ENCODE results near the gene STX7.

The STX7 gene

GRCh38 chr6:132490478-132491204, 22.3 kb downstream of the STX7 start:
- no peaks in the 10 kb centered on the region for H3K9me3 ChIP-seq
- peaks cover 17% of the 10 kb centered on the region for H3K36me3 ChIP-seq
- peaks cover 33 to 34% of the 10 kb centered on the region in 2 experiments for H3K4me1 ChIP-seq (ENCODE audit: control insufficient read depth in 1 of 2, insufficient read depth in 1 of 2, low read depth in 1 of 2, low read length in 1 of 2)
- H3K27me3 ChIP-seq, result no peaks in the 10 kb centered on the region
- H3K27ac ChIP-seq, result peak overlapping the region; percentile 70
- TF ChIP-seq, protein P1, sequence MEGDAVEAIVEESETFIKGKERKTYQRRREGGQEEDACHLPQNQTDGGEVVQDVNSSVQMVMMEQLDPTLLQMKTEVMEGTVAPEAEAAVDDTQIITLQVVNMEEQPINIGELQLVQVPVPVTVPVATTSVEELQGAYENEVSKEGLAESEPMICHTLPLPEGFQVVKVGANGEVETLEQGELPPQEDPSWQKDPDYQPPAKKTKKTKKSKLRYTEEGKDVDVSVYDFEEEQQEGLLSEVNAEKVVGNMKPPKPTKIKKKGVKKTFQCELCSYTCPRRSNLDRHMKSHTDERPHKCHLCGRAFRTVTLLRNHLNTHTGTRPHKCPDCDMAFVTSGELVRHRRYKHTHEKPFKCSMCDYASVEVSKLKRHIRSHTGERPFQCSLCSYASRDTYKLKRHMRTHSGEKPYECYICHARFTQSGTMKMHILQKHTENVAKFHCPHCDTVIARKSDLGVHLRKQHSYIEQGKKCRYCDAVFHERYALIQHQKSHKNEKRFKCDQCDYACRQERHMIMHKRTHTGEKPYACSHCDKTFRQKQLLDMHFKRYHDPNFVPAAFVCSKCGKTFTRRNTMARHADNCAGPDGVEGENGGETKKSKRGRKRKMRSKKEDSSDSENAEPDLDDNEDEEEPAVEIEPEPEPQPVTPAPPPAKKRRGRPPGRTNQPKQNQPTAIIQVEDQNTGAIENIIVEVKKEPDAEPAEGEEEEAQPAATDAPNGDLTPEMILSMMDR (IDR thresholded peaks at IDR 0.05), result no peak
- no peak overlapping the region for H3K4me3 ChIP-seq (ENCODE audit: low read depth in 1 of 2, low read length in 1 of 2)

- peak overlapping the region; percentile 70 for H3K27ac ChIP-seq
- no peak overlapping the region for H3K4me3 ChIP-seq (ENCODE audit: low read depth in 1 of 2, low read length in 1 of 2)
- H3K27me3 ChIP-seq, result no peaks in the 10 kb centered on the region
- TF ChIP-seq, protein P1 (IDR thresholded peaks at IDR 0.05), result no peak
- H3K36me3 ChIP-seq, result peaks cover 17% of the 10 kb centered on the region
- H3K4me1 ChIP-seq (ENCODE audit: control insufficient read depth in 1 of 2, insufficient read depth in 1 of 2, low read depth in 1 of 2, low read length in 1 of 2), result peaks cover 30 to 33% of the 10 kb centered on the region in 2 experiments
- no peaks in the 10 kb centered on the region for H3K9me3 ChIP-seq
Observed at GRCh38 chr6:132490024-132490423, 22.9 kb downstream of the STX7 start.

DNA sequence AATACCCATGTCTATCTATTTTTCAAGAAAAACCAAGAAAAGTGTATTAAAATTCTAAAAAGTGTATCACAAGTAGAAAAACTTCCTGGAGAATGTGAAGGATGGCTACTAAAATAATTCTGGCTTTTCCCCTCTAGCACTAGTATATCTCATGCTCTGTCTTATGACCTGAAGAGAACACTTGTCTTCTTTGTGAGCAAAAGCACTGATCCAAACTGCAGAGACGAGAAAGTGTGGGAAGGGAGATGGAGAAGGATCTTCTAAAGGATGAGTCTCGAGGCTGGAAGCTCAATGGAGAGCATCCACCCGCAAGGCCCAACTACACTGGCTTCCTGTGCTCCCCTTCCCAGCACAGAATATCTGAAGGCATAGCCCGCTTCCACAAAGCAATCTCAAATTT, 23.5 kb downstream of the STX7 start:
- TF ChIP-seq, protein P1 (IDR thresholded peaks at IDR 0.05), result no peak
- Histone ChIP-seq H3K27me3 (no peaks in the 10 kb centered on the region), H3K4me3 (ENCODE audit: low read depth in 1 of 2, low read length in 1 of 2) (no peak overlapping the region), H3K4me1 (ENCODE audit: control insufficient read depth in 1 of 2, insufficient read depth in 1 of 2, low read depth in 1 of 2, low read length in 1 of 2) (peaks cover 33 to 36% of the 10 kb centered on the region in 2 experiments), H3K36me3 (peaks cover 11% of the 10 kb centered on the region), H3K9me3 (no peaks in the 10 kb centered on the region), H3K27ac (peak overlapping the region; percentile 70)

GRCh38 chr6:132487762-132488161, 25.2 kb downstream of the STX7 start:
- Histone ChIP-seq H3K9me3 (no peaks in the 10 kb centered on the region), H3K4me3 (ENCODE audit: low read depth in 1 of 2, low read length in 1 of 2) (no peak overlapping the region), H3K36me3 (peaks cover 5% of the 10 kb centered on the region), H3K4me1 (ENCODE audit: control insufficient read depth in 1 of 2, insufficient read depth in 1 of 2, low read depth in 1 of 2, low read length in 1 of 2) (peaks cover 33 to 41% of the 10 kb centered on the region in 2 experiments), H3K27ac (no peak overlapping the region), H3K27me3 (no peaks in the 10 kb centered on the region)
- TF ChIP-seq, protein P1 (IDR thresholded peaks at IDR 0.05), result no peak

GRCh38 chr6:132484680-132485018, 28.3 kb downstream of the STX7 start:
- peaks cover 11 to 20% of the 10 kb centered on the region in 2 experiments for H3K4me1 ChIP-seq (ENCODE audit: control insufficient read depth in 1 of 2, insufficient read depth in 1 of 2, low read depth in 1 of 2, low read length in 1 of 2)
- H3K27ac ChIP-seq, result peak overlapping the region; percentile 21
- H3K36me3 ChIP-seq, result peaks cover 13% of the 10 kb centered on the region
- TF ChIP-seq, protein P1 (IDR thresholded peaks at IDR 0.05), result no peak
- H3K27me3 ChIP-seq, result no peaks in the 10 kb centered on the region
- no peaks in the 10 kb centered on the region for H3K9me3 ChIP-seq
- no peak overlapping the region for H3K4me3 ChIP-seq (ENCODE audit: low read depth in 1 of 2, low read length in 1 of 2)
